ENCODE results near the gene ICE1. TPM values are rescaled to one million over a fixed set of nuclear protein-coding genes. Genes with fewer than 3 reads are reported as not detected.
"Not testable (repeated sequence)": the region's sequence is repeated elsewhere in the genome, so short reads cannot be mapped to it uniquely, and the experiment has no call there.

Gene ICE1
- polyA plus RNA-seq, 1 donor: 41.5 TPM

GRCh38 chr5:5403741-5404140 lies 18.7 kb upstream of the ICE1 start:
- DNase-seq: no peak

- DNase-seq: no peak
Measured at GRCh38 chr5:5404381-5404780, 18.1 kb upstream of the ICE1 start.

DNA sequence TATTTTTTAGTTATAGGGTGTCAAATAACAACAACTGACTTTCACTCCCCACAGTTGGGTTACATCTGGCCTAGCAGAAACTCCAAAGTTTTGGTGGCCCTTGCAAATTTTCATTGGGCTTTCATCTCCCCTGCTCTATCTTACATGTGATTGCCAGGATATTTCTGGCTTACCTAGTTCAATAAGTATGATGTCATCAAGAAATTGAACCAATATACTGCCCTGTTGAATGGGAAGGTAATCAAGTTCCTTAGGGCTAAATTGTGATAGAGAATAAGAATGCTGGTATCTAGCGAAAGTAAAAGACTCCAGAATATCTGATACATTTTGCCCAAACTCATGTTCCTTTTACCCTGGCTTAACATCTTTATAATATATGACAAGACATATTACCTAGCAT lies 17.0 kb upstream of the ICE1 start:
- DNase-seq: no peak

GRCh38 chr5:5407924-5408323 lies 14.6 kb upstream of the ICE1 start:
- no peak for DNase-seq

GRCh38 chr5:5409151-5409810 lies 13.2 kb upstream of the ICE1 start:
- no peak for DNase-seq

- not testable (repeated sequence) for DNase-seq
Measured at GRCh38 chr5:5413856-5414255, 8.6 kb upstream of the ICE1 start.

DNA sequence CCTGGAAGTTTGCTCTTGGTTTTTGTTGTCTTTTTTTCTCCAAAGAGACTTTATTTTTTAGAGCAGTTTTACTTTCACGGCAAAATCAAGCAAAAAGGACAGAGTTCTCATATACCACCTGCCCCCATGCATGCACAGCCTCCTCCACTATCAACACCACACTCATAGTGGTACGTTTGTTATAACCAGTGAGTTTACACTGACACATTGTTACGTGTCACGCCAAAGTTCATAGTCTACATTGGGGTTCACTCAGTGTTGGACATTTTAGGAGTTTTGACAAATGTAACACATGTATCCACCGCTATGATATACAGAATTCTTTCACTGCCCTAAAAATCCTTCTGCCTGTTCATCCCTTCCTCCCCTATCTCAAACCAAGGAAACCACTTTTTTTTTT lies 7.5 kb upstream of the ICE1 start:
- no peak for DNase-seq

- DNase-seq: no peak
Measured at GRCh38 chr5:5416733-5417132, 5.7 kb upstream of the ICE1 start.

DNA sequence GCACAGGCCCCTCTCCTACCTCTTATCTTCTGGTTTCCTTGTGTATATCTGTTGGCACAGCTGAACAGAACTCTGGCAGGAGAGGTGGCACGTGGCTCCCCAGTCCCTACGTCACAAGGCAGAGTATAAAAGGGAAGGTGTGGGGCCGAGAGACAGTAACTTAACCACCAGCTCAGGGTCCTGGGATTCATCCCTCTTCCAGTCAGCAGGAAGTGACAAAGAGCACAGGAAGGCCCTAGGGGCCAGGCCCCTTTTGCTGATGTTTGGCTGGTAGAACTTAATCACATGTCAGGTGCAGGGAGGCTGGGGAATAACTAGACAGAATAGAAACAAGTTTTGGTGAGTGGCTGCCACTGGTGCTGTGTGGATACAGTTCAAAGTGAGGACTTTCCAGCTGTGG lies 4.5 kb upstream of the ICE1 start:
- no peak for DNase-seq

DNA sequence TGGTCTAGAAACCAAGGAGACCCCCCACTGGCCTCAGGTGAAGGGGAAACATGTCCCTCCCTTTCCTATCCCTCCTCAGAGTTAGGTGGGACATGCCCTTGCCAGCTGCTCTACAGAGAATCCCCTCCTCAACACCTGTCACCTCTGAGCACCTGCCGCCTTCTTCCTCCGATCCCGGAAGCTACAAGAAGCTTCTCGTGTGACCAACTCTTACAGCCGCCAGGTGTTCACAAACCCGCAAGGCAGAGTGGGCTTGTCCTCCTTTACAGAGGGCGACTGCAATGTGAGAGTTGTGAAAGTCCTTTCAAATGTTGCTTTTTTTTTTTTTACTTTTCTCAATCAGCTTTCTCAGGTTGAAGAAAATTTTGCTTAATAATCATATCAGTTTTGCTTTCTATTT lies 3.7 kb upstream of the ICE1 start:
- DNase-seq: no peak

GRCh38 chr5:5419291-5420210 lies 2.9 kb upstream of the ICE1 start:
- DNase-seq: no peak

GRCh38 chr5:5420251-5420650 lies 2.2 kb upstream of the ICE1 start:
- no peak for DNase-seq

DNA sequence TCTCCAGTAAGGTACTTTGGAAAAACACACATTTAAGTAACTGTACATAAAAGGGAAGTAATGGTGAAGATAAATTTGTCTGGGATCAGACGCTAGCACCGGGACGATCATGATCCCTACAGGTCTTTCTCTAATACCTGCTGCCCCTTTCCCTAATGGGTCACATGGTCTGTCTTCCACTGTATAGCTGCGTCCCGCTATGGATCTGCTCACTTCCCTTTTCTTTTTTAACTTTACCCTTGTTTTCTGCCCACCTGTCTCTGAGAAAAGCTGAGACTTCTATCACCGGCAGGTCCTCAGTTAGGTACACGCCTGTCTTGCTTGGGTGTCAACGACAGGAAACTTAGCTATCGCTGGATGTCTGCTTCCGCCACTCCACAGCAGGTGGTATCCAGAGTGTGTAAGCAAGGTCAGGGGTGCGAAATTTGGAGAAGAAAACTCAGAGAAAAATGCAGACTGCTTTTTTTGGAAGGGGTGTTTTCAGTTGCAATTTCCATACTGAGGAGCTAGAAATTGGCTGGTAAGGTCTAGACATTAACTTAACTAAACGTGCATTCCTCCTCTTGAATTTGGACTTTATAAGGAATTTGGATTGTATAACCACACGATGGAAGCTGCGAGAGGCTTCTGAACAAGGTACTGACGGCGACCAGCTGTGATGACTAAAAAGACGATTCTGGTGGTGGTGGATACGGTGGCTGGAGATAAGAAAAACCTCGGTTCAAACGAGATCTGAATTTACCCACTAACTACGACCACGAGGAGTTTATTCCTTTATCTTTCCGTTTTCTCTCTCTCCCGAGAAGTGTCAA lies 1.1 kb upstream of the ICE1 start:
- no peak for DNase-seq

DNA sequence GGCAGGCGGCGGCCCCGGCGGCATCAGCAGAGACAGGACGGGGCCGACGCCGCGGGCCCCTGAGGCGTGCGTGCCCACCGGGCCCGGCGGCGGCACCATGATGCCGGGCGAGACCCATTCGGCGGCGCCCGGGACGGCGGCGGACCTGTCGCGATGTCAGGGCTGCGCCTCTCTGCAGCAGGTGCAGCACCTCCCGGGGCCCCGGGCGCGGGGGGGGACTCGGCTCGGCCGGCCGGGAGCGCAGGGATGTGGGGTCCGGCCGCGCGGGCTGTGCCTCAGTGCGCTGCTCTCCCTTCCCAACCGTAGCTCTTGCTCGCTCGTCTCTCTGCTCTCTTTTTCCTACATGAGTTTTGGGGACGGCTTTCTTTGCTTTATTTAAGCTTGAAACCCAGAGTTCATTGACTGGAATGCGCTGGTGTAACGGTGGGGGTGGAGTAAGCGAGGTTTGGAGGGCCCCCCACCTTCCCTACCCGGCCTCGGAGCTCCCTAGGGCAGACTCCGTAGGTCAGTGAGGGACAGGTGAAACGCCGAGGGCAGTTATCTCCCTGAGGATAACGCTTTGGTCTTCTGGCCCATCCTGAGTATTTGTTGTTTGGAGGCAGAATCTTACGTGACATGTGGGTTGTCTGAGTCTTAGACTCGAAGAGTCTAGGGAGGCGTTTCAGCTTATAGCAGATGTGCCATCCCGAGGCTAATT lies 490 bp downstream of the ICE1 start:
- no peak for DNase-seq

DNA sequence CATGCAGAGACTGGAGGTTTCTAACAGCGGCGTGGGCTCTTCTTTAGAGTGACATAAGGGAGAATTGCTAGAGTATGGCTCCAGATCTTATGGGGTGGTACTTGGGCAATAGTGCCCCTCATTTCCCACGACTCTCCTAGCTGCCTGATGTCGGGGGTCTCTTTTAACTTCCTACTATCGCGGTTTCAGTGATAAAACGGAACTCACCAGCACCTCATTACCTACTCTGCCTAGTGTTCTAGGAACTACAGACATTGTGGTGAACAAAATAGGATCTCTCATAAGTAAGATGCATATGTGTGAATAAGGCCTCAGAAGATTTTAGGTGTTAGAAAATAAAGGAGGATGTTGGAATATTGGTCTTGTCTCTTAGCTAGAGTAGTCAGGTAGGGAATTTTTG lies 1.1 kb downstream of the ICE1 start:
- no peak for DNase-seq

DNA sequence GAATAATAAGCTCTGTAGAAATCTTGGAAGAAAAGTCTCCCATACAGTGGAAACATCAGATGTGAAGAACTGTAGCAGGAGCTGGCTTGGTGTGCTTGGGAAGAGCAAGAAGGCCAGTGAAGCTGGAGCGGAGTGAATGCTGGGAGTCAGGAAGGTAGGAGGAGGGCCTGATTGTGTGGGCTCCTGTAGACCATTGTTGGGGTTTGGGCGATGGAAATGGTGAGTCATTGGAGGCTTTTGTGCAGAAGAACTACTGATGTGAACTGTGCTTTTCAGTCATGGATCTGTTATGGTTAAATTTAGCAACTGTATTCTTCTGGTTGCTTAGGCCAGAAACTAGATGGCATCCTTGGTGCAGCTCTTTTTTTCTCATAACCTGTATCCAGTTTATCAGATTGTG lies 2.3 kb downstream of the ICE1 start:
- DNase-seq: no peak

GRCh38 chr5:5430136-5430535 lies 7.7 kb downstream of the ICE1 start:
- no peak for DNase-seq

DNA sequence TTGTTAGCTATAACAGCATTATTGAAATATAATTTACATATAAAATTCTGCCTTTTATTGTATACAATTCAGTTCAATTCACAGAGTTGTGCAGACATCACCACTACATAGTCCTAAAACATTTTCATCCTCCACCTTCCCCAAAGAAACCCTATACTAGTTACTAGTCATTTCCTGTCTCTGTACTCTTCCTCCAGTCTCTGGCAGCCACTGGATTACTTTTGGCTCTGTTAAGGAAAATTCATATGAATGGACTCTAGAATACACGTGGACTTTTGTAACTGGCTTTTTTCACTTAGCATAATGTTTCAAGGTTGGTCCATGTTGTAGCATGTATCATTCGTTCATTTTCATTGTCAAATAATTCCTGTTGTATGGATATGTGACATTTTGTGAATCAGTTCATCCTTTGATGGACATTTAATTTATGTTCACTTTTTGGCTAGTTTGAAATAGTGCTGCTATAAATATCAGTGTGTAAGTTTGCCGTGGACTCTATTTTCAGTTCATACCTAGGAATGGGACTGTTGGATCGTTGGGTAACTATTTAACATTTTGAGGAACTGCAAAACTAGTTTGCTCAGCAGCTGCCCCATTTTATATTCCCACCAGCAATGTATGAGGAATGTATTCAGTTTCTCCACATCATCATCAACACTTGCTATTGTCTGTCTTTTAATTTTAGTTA lies 9.7 kb downstream of the ICE1 start:
- DNase-seq: no peak

GRCh38 chr5:5436203-5436760 lies 13.8 kb downstream of the ICE1 start:
- no peak for DNase-seq

DNA sequence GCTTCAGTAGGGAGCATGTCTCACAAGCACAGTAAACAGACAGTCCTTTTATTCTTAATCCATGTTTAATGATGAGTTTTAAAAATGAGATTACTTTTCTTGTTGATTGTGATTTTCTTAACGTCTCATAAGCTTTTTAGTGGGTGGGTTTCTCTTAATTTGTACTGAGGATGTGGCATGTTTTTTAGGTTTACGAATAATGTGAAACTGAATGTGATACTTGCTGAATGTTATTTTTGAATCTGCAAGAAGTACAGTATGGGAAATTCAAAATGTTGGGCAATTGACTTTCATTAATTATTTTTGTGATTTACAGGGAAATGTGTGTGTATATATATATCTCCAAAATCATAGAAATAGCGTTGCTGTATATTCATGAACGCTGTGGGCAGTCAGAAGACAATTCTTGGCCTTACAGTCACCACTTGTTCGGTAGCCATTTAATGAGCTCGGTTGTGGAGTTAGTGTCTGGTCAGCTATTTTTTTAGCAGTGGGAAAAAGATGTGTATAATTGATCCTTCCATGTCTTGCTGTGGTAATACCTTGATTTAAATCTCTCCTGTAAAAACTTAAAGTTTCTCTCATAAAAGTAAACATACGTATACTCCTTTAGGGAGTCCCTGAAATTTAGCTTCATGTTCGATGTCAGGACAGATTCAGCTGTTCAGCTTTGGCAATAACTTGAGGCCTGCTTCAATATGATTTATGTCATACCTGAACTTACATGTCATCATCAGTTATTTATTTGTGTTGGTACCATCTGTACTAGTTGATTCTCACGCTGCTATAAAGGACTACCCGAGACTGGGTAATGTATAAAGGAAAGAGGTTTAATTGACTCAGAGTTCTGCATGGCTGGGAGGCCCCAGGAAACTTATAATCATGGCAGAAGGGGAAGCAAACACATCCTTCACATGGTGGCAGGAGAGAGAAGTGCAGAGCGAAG lies 15.0 kb downstream of the ICE1 start:
- no peak for DNase-seq

All from left kidney (tissue), 2 donors.